Measurements from ENCODE around the gene LRRC8E.

LRRC8E gene

DNA sequence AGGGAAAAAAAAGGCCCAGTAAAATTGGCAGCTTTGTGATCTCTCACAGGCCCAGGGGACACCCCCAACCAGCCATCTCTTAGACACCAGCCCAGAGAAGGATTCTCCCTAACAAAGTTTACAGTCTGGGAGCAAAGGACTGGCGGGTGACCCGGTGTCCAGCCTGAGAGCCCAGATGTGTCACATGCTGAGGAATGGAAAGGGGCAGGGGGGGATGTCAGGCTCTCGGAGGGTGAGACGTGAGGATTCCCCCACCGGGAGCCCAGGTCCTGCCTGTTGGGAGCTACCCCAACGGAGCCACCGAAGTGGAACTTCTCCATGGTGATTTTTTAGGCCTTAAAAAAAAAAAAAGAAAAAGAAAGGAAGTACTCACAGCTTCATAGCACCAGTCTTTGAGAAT is 42.5 kb downstream of the LRRC8E start:
- peaks cover 0 to 59% (median 55%) of the 10 kb centered on the region in 5 donors for H3K36me3 ChIP-seq (ENCODE audit: control insufficient read depth in 5 of 5, insufficient read depth in 5 of 5, low read length in 5 of 5)

GRCh38 chr19:7931221-7932061 is 43.1 kb downstream of the LRRC8E start:
- Histone ChIP-seq H3K27me3 (ENCODE audit: control insufficient read depth in 5 of 5, insufficient read depth in 4 of 5, low read length in 5 of 5) (no peaks in the 10 kb centered on the region), H3K27ac (ENCODE audit: low read depth, low read length) (no peak overlapping the region), H3K9me3 (ENCODE audit: control insufficient read depth in 5 of 5, low read length in 5 of 5) (no peaks in the 10 kb centered on the region), H3K36me3 (ENCODE audit: control insufficient read depth in 5 of 5, insufficient read depth in 5 of 5, low read length in 5 of 5) (peaks cover 0 to 65% (median 62%) of the 10 kb centered on the region in 5 donors), H3K4me3 (ENCODE audit: low read depth in 1 of 5, low read length in 5 of 5) (no peak overlapping the region), H3K4me1 (ENCODE audit: control insufficient read depth in 5 of 5, insufficient read depth in 5 of 5, low read length in 5 of 5) (peaks cover 2 to 30% (median 19%) of the 10 kb centered on the region in 5 donors), H3K9ac (ENCODE audit: low read length in 5 of 5) (no peak overlapping the region)

More for the DNA sequence above, 42.5 kb downstream of the LRRC8E start:
- Histone ChIP-seq H3K9me3 (ENCODE audit: control insufficient read depth in 5 of 5, low read length in 5 of 5) (no peaks in the 10 kb centered on the region), H3K27me3 (ENCODE audit: control insufficient read depth in 5 of 5, insufficient read depth in 4 of 5, low read length in 5 of 5) (no peaks in the 10 kb centered on the region), H3K9ac (ENCODE audit: low read length in 5 of 5) (no peak overlapping the region), H3K4me1 (ENCODE audit: control insufficient read depth in 5 of 5, insufficient read depth in 5 of 5, low read length in 5 of 5) (peaks cover 2 to 34% (median 23%) of the 10 kb centered on the region in 5 donors), H3K4me3 (ENCODE audit: low read depth in 1 of 5, low read length in 5 of 5) (no peak overlapping the region), H3K27ac (ENCODE audit: low read depth, low read length) (no peak overlapping the region)

- H3K9me3 ChIP-seq (ENCODE audit: control insufficient read depth in 5 of 5, low read length in 5 of 5), result no peaks in the 10 kb centered on the region
- peaks cover 0 to 70% (median 67%) of the 10 kb centered on the region in 5 donors for H3K36me3 ChIP-seq (ENCODE audit: control insufficient read depth in 5 of 5, insufficient read depth in 5 of 5, low read length in 5 of 5)
- H3K27me3 ChIP-seq (ENCODE audit: control insufficient read depth in 5 of 5, insufficient read depth in 4 of 5, low read length in 5 of 5), result no peaks in the 10 kb centered on the region
- peaks cover 2 to 20% (median 15%) of the 10 kb centered on the region in 5 donors for H3K4me1 ChIP-seq (ENCODE audit: control insufficient read depth in 5 of 5, insufficient read depth in 5 of 5, low read length in 5 of 5)
- H3K27ac ChIP-seq (ENCODE audit: low read depth, low read length), result no peak overlapping the region
- H3K4me3 ChIP-seq (ENCODE audit: low read depth in 1 of 5, low read length in 5 of 5), result no peak overlapping the region
- no peak overlapping the region for H3K9ac ChIP-seq (ENCODE audit: low read length in 5 of 5)
These were observed 44.1 kb downstream of the LRRC8E start for GRCh38 chr19:7932276-7932929.

DNA sequence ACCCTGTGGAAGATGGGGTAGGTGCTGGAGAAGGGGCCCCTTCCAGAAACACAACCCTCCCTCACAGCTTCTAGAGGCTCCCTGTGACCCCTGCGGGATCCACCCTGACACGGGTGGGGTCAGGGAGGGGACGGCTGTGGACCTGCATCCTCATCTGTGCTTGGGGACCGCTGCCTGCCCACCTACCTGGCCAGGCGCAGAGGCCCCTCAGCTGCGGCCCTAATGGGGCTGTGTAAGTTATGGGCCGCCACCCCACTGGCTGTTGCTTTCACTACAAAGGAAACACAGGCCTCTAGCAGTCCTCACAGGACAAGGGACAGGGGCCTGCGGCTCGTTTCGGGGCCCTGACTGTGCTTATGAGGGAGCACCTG is 44.6 kb downstream of the LRRC8E start:
- Histone ChIP-seq H3K4me1 (ENCODE audit: control insufficient read depth in 5 of 5, insufficient read depth in 5 of 5, low read length in 5 of 5) (peaks cover 2 to 15% (median 14%) of the 10 kb centered on the region in 5 donors), H3K9me3 (ENCODE audit: control insufficient read depth in 5 of 5, low read length in 5 of 5) (no peaks in the 10 kb centered on the region), H3K9ac (ENCODE audit: low read length in 5 of 5) (no peak overlapping the region), H3K27me3 (ENCODE audit: control insufficient read depth in 5 of 5, insufficient read depth in 4 of 5, low read length in 5 of 5) (no peaks in the 10 kb centered on the region), H3K4me3 (ENCODE audit: low read depth in 1 of 5, low read length in 5 of 5) (no peak overlapping the region), H3K36me3 (ENCODE audit: control insufficient read depth in 5 of 5, insufficient read depth in 5 of 5, low read length in 5 of 5) (peaks cover 0 to 75% (median 72%) of the 10 kb centered on the region in 5 donors), H3K27ac (ENCODE audit: low read depth, low read length) (no peak overlapping the region)

DNA sequence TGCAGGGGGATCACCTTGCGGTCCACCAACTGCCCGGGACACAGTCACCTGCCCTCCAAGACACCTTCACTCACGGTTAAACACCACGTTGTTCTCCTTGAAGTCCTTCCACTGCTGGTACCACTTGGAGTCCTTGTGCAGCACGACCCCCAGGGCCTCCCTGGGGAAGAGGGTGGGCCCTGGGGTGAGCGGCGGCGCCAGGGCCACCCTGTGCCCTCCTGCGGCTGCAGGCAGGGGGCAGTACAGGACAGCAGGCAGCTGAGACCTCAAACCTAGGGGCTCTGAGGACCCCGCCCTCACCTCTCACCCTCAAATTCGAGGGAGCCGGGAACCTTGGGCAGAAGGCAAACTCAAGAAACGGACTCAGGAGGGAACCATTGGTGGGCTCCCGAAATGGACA is 45.1 kb downstream of the LRRC8E start:
- Histone ChIP-seq H3K4me3 (ENCODE audit: low read depth in 1 of 5, low read length in 5 of 5) (no peak overlapping the region), H3K27ac (ENCODE audit: low read depth, low read length) (no peak overlapping the region), H3K36me3 (ENCODE audit: control insufficient read depth in 5 of 5, insufficient read depth in 5 of 5, low read length in 5 of 5) (peaks cover 0 to 79% (median 74%) of the 10 kb centered on the region in 5 donors)

GRCh38 chr19:7933828-7934725 is 45.8 kb downstream of the LRRC8E start:
- Histone ChIP-seq H3K4me3 (ENCODE audit: low read depth in 1 of 5, low read length in 5 of 5) (no peak overlapping the region), H3K27ac (ENCODE audit: low read depth, low read length) (no peak overlapping the region), H3K36me3 (ENCODE audit: control insufficient read depth in 5 of 5, insufficient read depth in 5 of 5, low read length in 5 of 5) (peaks cover 4 to 85% (median 75%) of the 10 kb centered on the region in 5 donors), H3K27me3 (ENCODE audit: control insufficient read depth in 5 of 5, insufficient read depth in 4 of 5, low read length in 5 of 5) (no peaks in the 10 kb centered on the region), H3K9me3 (ENCODE audit: control insufficient read depth in 5 of 5, low read length in 5 of 5) (no peaks in the 10 kb centered on the region), H3K4me1 (ENCODE audit: control insufficient read depth in 5 of 5, insufficient read depth in 5 of 5, low read length in 5 of 5) (peaks cover under 1 to 5% (median 4%) of the 10 kb centered on the region in 5 donors), H3K9ac (ENCODE audit: low read length in 5 of 5) (no peak overlapping the region)

More for the DNA sequence above, 45.1 kb downstream of the LRRC8E start:
- no peaks in the 10 kb centered on the region for H3K9me3 ChIP-seq (ENCODE audit: control insufficient read depth in 5 of 5, low read length in 5 of 5)
- H3K4me1 ChIP-seq (ENCODE audit: control insufficient read depth in 5 of 5, insufficient read depth in 5 of 5, low read length in 5 of 5), result peaks cover 2 to 12% (median 9%) of the 10 kb centered on the region in 5 donors
- no peaks in the 10 kb centered on the region for H3K27me3 ChIP-seq (ENCODE audit: control insufficient read depth in 5 of 5, insufficient read depth in 4 of 5, low read length in 5 of 5)
- no peak overlapping the region for H3K9ac ChIP-seq (ENCODE audit: low read length in 5 of 5)

- Histone ChIP-seq H3K27ac (ENCODE audit: low read depth, low read length) (no peak overlapping the region), H3K36me3 (ENCODE audit: control insufficient read depth in 5 of 5, insufficient read depth in 5 of 5, low read length in 5 of 5) (peaks cover 4 to 89% (median 77%) of the 10 kb centered on the region in 5 donors), H3K4me1 (ENCODE audit: control insufficient read depth in 5 of 5, insufficient read depth in 5 of 5, low read length in 5 of 5) (no peaks in the 10 kb centered on the region), H3K27me3 (ENCODE audit: control insufficient read depth in 5 of 5, insufficient read depth in 4 of 5, low read length in 5 of 5) (no peaks in the 10 kb centered on the region), H3K4me3 (ENCODE audit: low read depth in 1 of 5, low read length in 5 of 5) (no peak overlapping the region), H3K9me3 (ENCODE audit: control insufficient read depth in 5 of 5, low read length in 5 of 5) (no peaks in the 10 kb centered on the region), H3K9ac (ENCODE audit: low read length in 5 of 5) (no peak overlapping the region)
These were observed 46.5 kb downstream of the LRRC8E start for GRCh38 chr19:7934766-7935165.

- Histone ChIP-seq H3K9me3 (ENCODE audit: control insufficient read depth in 5 of 5, low read length in 5 of 5) (no peaks in the 10 kb centered on the region), H3K27me3 (ENCODE audit: control insufficient read depth in 5 of 5, insufficient read depth in 4 of 5, low read length in 5 of 5) (peaks cover 0 to 3% (median 0%) of the 10 kb centered on the region in 5 donors), H3K27ac (ENCODE audit: low read depth, low read length) (no peak overlapping the region), H3K9ac (ENCODE audit: low read length in 5 of 5) (no peak overlapping the region), H3K36me3 (ENCODE audit: control insufficient read depth in 5 of 5, insufficient read depth in 5 of 5, low read length in 5 of 5) (peaks cover 4 to 47% (median 36%) of the 10 kb centered on the region in 5 donors), H3K4me1 (ENCODE audit: control insufficient read depth in 5 of 5, insufficient read depth in 5 of 5, low read length in 5 of 5) (peaks cover 7 to 27% (median 22%) of the 10 kb centered on the region in 5 donors), H3K4me3 (ENCODE audit: low read depth in 1 of 5, low read length in 5 of 5) (no peak overlapping the region)
These were observed 52.5 kb downstream of the LRRC8E start for GRCh38 chr19:7940841-7941240.

DNA sequence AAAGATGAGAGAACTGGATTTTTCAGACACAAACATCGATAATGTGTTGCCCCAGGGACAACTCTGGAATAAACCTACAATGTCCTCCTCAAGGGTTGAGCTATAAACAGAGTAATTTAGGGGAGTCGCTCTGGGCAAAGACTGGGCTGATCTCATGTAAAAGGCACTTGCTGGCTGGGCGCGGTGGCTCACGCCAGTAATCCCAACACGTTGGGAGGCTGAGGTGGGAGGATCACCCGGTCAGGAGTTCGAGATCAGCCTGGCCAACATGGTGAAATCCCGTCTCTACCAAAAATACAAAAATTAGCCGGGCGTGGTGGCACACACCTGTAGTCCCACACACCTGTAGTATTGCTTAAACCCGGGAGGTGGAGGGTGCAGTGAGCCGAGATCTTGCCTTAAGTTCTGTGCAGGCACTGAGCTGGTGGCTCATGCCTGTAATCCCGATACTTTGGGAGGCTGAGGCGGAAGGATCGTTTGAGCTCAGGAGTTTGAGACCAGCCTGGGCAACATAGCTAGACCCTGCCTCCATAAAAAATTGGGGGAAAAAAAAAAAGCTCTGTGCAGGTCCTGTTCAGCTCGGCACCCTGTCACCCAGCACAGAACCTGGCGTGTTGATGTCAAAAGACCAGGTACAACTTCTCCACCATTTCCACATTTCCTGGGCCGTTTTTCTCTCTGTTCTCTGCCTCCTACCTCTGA is 53.7 kb downstream of the LRRC8E start:
- Histone ChIP-seq H3K4me3 (ENCODE audit: low read depth in 1 of 5, low read length in 5 of 5) (peak overlapping the region in 1 of 5 donors; percentile 74), H3K9ac (ENCODE audit: low read length in 5 of 5) (peak overlapping the region in 1 of 5 donors; percentile 31), H3K4me1 (ENCODE audit: control insufficient read depth in 5 of 5, insufficient read depth in 5 of 5, low read length in 5 of 5) (peaks cover 7 to 27% (median 22%) of the 10 kb centered on the region in 5 donors), H3K27ac (ENCODE audit: low read depth, low read length) (no peak overlapping the region), H3K9me3 (ENCODE audit: control insufficient read depth in 5 of 5, low read length in 5 of 5) (no peaks in the 10 kb centered on the region), H3K36me3 (ENCODE audit: control insufficient read depth in 5 of 5, insufficient read depth in 5 of 5, low read length in 5 of 5) (peaks cover 4 to 36% (median 29%) of the 10 kb centered on the region in 5 donors), H3K27me3 (ENCODE audit: control insufficient read depth in 5 of 5, insufficient read depth in 4 of 5, low read length in 5 of 5) (peaks cover 0 to 3% (median 0%) of the 10 kb centered on the region in 5 donors)
